Tibial nerve (tissue), 4 donors: ENCODE data around the gene GPX4. TPM values are rescaled to one million over a fixed set of nuclear protein-coding genes. Genes with fewer than 3 reads are reported as not detected.

Source experiments
- DNase-seq, 2 donors: peaks; one replicate each; pipeline ENCODE4 v3.0.0-alpha.2; 2019; ENCODE audit warnings: low spot score in 2 of 2
- H3K27ac ChIP-seq, 4 donors: fragments of 200-600 bp; sonication (generic) in 3 of 4; one replicate each; pipeline ENCODE4 v1.5.1; 2017 to 2019; ENCODE audit warnings: mild to moderate bottlenecking in 1 of 4
- H3K27me3 ChIP-seq, 2 donors: fragments of 200-600 bp; sonication (generic) in 1 of 2; one replicate each; pipeline versions ENCODE4 v1.5.1 to v1.6.0; 2017 to 2019
- H3K36me3 ChIP-seq, 3 donors: fragments of 200-600 bp; sonication (generic); one replicate each; pipeline ENCODE4 v1.5.1; 2018 to 2019
- H3K4me1 ChIP-seq, 4 donors: fragments of 200-600 bp; sonication (generic) in 3 of 4; one replicate each; pipeline ENCODE4 v1.5.1; 2017 to 2019
- H3K4me3 ChIP-seq, 4 donors: fragments of 200-600 bp; sonication (generic) in 3 of 4; one replicate each; pipeline ENCODE4 v1.5.1; 2017 to 2019; ENCODE audit warnings: mild to moderate bottlenecking in 1 of 4, moderate library complexity in 1 of 4
- H3K9me3 ChIP-seq, 4 donors: fragments of 200-600 bp; sonication (generic) in 3 of 4; one replicate each; pipeline ENCODE4 v1.5.1; 2017 to 2019
- CTCF ChIP-seq, 5 experiments: fragments of 200-600 bp in 3 of 5; fragments of 450-650 bp in 2 of 5; sonication (generic) in 3 of 5; IDR thresholded peaks; one replicate each; pipeline ENCODE4 v1.5.1; 2016 to 2019; ENCODE audit warnings: antibody characterized with exemption in 5 of 5, mild to moderate bottlenecking in 3 of 5, moderate library complexity in 2 of 5
- EP300 ChIP-seq, 2 donors: sonication (generic); formaldehyde crosslinking; IDR thresholded peaks; one replicate each; pipeline ENCODE4 v1.6.1; 2017; ENCODE audit warnings: antibody characterized with exemption in 2 of 2, mild to moderate bottlenecking in 1 of 2
- POLR2A ChIP-seq, 2 donors: fragments of 450-650 bp; IDR thresholded peaks; one replicate each; pipeline ENCODE4 v1.6.1; 2017; ENCODE audit warnings: antibody characterized with exemption in 2 of 2, mild to moderate bottlenecking in 2 of 2, moderate library complexity in 2 of 2
- WGBS, 2 donors: methylation state at CpG; one replicate each; pipeline ENCODE4 v1.1.5; 2018; 5-methylcytosine and 5-hydroxymethylcytosine counted together
- total RNA-seq, 4 donors: library from RNA; depleted of rRNA; stranded (reverse); fragments of >200 nt; gene quantifications; one replicate each; pipeline ENCODE4 v1.1.0, GENCODE V29; 2016

Gene GPX4
- total RNA-seq, 4 donors from 2014 or later, result 337 to 518 (median 493) TPM

- Histone ChIP-seq H3K27me3 (no peaks in the 10 kb centered on the region), H3K36me3 (peaks cover 3 to 45% (median 14%) of the 10 kb centered on the region in 3 donors), H3K27ac (peak overlapping the region; percentile 91 to 99 (median 97)), H3K4me1 (peaks cover 0 to 60% (median 43%) of the 10 kb centered on the region in 4 donors), H3K9me3 (no peaks in the 10 kb centered on the region), H3K4me3 (peak overlapping the region; percentile 61 to 98 (median 82))
- no peak for TF ChIP-seq POLR2A (IDR thresholded peaks at IDR 0.05)
- TF ChIP-seq CTCF (IDR thresholded peaks at IDR 0.05), result no peak
- TF ChIP-seq EP300 (IDR thresholded peaks at IDR 0.05), result no peak
- no peak for DNase-seq
- WGBS, 2 donors, result 25 to 28% methylated on average over 52 to 56 of the region's 69 CpGs
These were observed 1.4 kb downstream of the GPX4 start for GRCh38 chr19:1105008-1105872.

GRCh38 chr19:1105873-1106840 lies 2.4 kb downstream of the GPX4 start:
- Histone ChIP-seq H3K4me1 (peaks cover 0 to 58% (median 36%) of the 10 kb centered on the region in 4 donors), H3K4me3 (peak overlapping the region in 1 of 4 donors; percentile 61), H3K36me3 (peaks cover 3 to 54% (median 14%) of the 10 kb centered on the region in 3 donors), H3K27me3 (no peaks in the 10 kb centered on the region), H3K27ac (peak overlapping the region in 3 of 4 donors; percentile 91 to 99 (median 99)), H3K9me3 (no peaks in the 10 kb centered on the region)
- WGBS, 2 donors, result 84 to 90% methylated on average over 26 to 27 of the region's 32 CpGs
- DNase-seq, result no peak
- no peak for TF ChIP-seq EP300 (IDR thresholded peaks at IDR 0.05)
- peak in 1 of 5 experiments; percentile 22 for TF ChIP-seq CTCF (IDR thresholded peaks at IDR 0.05)
- TF ChIP-seq POLR2A (IDR thresholded peaks at IDR 0.05), result no peak

GRCh38 chr19:1106841-1107660 lies 3.3 kb downstream of the GPX4 start:
- Histone ChIP-seq H3K9me3 (no peaks in the 10 kb centered on the region), H3K36me3 (peaks cover 3 to 63% (median 18%) of the 10 kb centered on the region in 3 donors), H3K4me1 (peaks cover 0 to 59% (median 28%) of the 10 kb centered on the region in 4 donors), H3K27ac (peak overlapping the region in 2 of 4 donors; percentile 26 to 91), H3K4me3 (no peak overlapping the region), H3K27me3 (no peaks in the 10 kb centered on the region)
- 52 to 84% methylated on average over 8 of the region's 17 CpGs for WGBS, 2 donors
- no peak for TF ChIP-seq EP300 (IDR thresholded peaks at IDR 0.05)
- TF ChIP-seq CTCF (IDR thresholded peaks at IDR 0.05), result no peak
- TF ChIP-seq POLR2A (IDR thresholded peaks at IDR 0.05), result no peak
- no peak for DNase-seq

GRCh38 chr19:1107661-1108261 lies 4.0 kb downstream of the GPX4 start:
- Histone ChIP-seq H3K27me3 (no peaks in the 10 kb centered on the region), H3K36me3 (peaks cover 3 to 71% (median 24%) of the 10 kb centered on the region in 3 donors), H3K27ac (peak overlapping the region in 1 of 4 donors; percentile 26), H3K4me1 (peaks cover 0 to 59% (median 25%) of the 10 kb centered on the region in 4 donors), H3K4me3 (no peak overlapping the region), H3K9me3 (no peaks in the 10 kb centered on the region)
- WGBS, 2 donors, result 87 to 90% methylated on average over 15 to 21 of the region's 25 CpGs
- DNase-seq, result no peak
- TF ChIP-seq EP300 (IDR thresholded peaks at IDR 0.05) (no peak), POLR2A (IDR thresholded peaks at IDR 0.05) (no peak), CTCF (IDR thresholded peaks at IDR 0.05) (no peak)
